Loucy (cell line): Measurements from ENCODE around the gene USHBP1.
A peak's percentile ranks its signal among the peaks of the same experiment; 100 is the strongest.

Source experiments
- H2AFZ ChIP-seq: fragments of 200-600 bp; sonication (generic); 2 replicates; pipeline ENCODE4 v1.6.0; 2016; ENCODE audit warnings: antibody characterized with exemption, mild to moderate bottlenecking, low read length, moderate library complexity
- H3F3A ChIP-seq: fragments of 200-600 bp; 2 replicates; pipeline ENCODE4 v1.6.0; 2016; ENCODE audit warnings: antibody characterized with exemption, low read depth, mild to moderate bottlenecking
- H3K27me3 ChIP-seq: fragments of 200-600 bp; sonication (generic); 2 replicates; pipeline ENCODE4 v1.6.1; 2014; ENCODE audit warnings: low read length, mild to moderate bottlenecking; ENCODE audit not compliant: insufficient read depth, poor library complexity, severe bottlenecking
- H3K36me3 ChIP-seq: fragments of 200-600 bp; sonication (generic); 2 replicates; pipeline ENCODE4 v1.6.1; 2016; ENCODE audit warnings: low read length; ENCODE audit not compliant: insufficient read depth
- H3K4me1 ChIP-seq: fragments of 200-600 bp; sonication (generic); 2 replicates; pipeline ENCODE4 v1.5.1; 2014; ENCODE audit warnings: low read length, mild to moderate bottlenecking; ENCODE audit not compliant: insufficient read depth, poor library complexity, severe bottlenecking
- H3K4me2 ChIP-seq: fragments of 200-600 bp; sonication (generic); 2 replicates; pipeline ENCODE4 v1.6.0; 2014; ENCODE audit warnings: antibody characterized with exemption, low read length, low read depth, mild to moderate bottlenecking; ENCODE audit not compliant: poor library complexity, severe bottlenecking
- H3K4me3 ChIP-seq: fragments of 200-600 bp; sonication (generic); 2 replicates; pipeline ENCODE4 v1.5.1; 2014; ENCODE audit warnings: low read length, mild to moderate bottlenecking, mixed read lengths; ENCODE audit not compliant: poor library complexity, severe bottlenecking
- H3K79me2 ChIP-seq: fragments of 200-600 bp; sonication (generic); 2 replicates; pipeline ENCODE4 v1.6.1; 2014; ENCODE audit warnings: low read length; ENCODE audit not compliant: insufficient read depth
- H3K9ac ChIP-seq: fragments of 200-600 bp; sonication (generic); 2 replicates; pipeline ENCODE4 v1.6.0; 2014; ENCODE audit warnings: mild to moderate bottlenecking, low read depth, low read length, moderate library complexity; ENCODE audit not compliant: poor library complexity, severe bottlenecking
- H3K9me2 ChIP-seq: fragments of 200-600 bp; sonication (generic); replicated peaks from 2 replicates; pipeline ENCODE4 v1.6.1; 2016; ENCODE audit warnings: low read depth, low read length, mixed read lengths
- H3K9me3 ChIP-seq: fragments of 200-600 bp; sonication (generic); 2 replicates; pipeline ENCODE4 v1.6.1; 2014; ENCODE audit warnings: mild to moderate bottlenecking, antibody characterized with exemption, low read length, low read depth; ENCODE audit not compliant: insufficient read depth
- H4K20me1 ChIP-seq: fragments of 200-600 bp; sonication (generic); 2 replicates; pipeline ENCODE4 v1.6.0; 2014; ENCODE audit warnings: antibody characterized with exemption, low read length, mild to moderate bottlenecking; ENCODE audit not compliant: insufficient read depth, poor library complexity, severe bottlenecking
- CTCF ChIP-seq: fragments of 200-600 bp; sonication (generic); conservative IDR thresholded peaks from 2 replicates; pipeline ENCODE4 v1.5.1; 2014; ENCODE audit warnings: mild to moderate bottlenecking, antibody characterized with exemption, low read length
- EZH2phosphoT487 ChIP-seq: fragments of 200-600 bp; IDR thresholded peaks from 2 replicates; pipeline ENCODE4 v1.6.1; 2018; ENCODE audit warnings: antibody characterized with exemption, mild to moderate bottlenecking, moderate library complexity, borderline replicate concordance

The USHBP1 gene

GRCh38 chr19:17209126-17210036, 55.2 kb downstream of the USHBP1 start:
- peaks cover 34% of the 10 kb centered on the region; the same call in 1 of the 2 replicates for H3K36me3 ChIP-seq
- TF ChIP-seq CTCF (no peak), EZH2phosphoT487 (no peak)
- H3K4me2 ChIP-seq: no peak overlapping the region
- peaks cover 2% of the 10 kb centered on the region for H3K4me1 ChIP-seq
- no peaks in the 10 kb centered on the region for H4K20me1 ChIP-seq
- H3K9me2 ChIP-seq: no peaks in the 10 kb centered on the region
- H3F3A ChIP-seq: no peaks in the 10 kb centered on the region
- H3K79me2 ChIP-seq: no peaks in the 10 kb centered on the region
- H3K27me3 ChIP-seq: no peaks in the 10 kb centered on the region
- no peak overlapping the region for H3K9ac ChIP-seq
- H3K9me3 ChIP-seq: no peaks in the 10 kb centered on the region
- H3K4me3 ChIP-seq: no peak overlapping the region
- no peak overlapping the region for H2AFZ ChIP-seq

- H3K79me2 ChIP-seq: no peaks in the 10 kb centered on the region
- H3K9me3 ChIP-seq: no peaks in the 10 kb centered on the region
- no peaks in the 10 kb centered on the region for H3K4me1 ChIP-seq
- H2AFZ ChIP-seq: no peak overlapping the region
- H3K4me3 ChIP-seq: no peak overlapping the region
- no peaks in the 10 kb centered on the region for H4K20me1 ChIP-seq
- no peaks in the 10 kb centered on the region for H3K27me3 ChIP-seq
- no peaks in the 10 kb centered on the region for H3K9me2 ChIP-seq
- no peak overlapping the region for H3K4me2 ChIP-seq
- H3K36me3 ChIP-seq: peaks cover 43% of the 10 kb centered on the region; the same call in 1 of the 2 replicates
- no peak overlapping the region for H3K9ac ChIP-seq
- no peaks in the 10 kb centered on the region for H3F3A ChIP-seq
- TF ChIP-seq CTCF (no peak), EZH2phosphoT487 (no peak)
Measured at GRCh38 chr19:17206736-17207581, 57.6 kb downstream of the USHBP1 start.

GRCh38 chr19:17205237-17206140, 59.1 kb downstream of the USHBP1 start:
- Histone ChIP-seq H3K79me2 (no peaks in the 10 kb centered on the region), H3F3A (no peaks in the 10 kb centered on the region), H3K4me1 (no peaks in the 10 kb centered on the region), H3K4me2 (no peak overlapping the region), H3K9me3 (no peaks in the 10 kb centered on the region), H3K27me3 (no peaks in the 10 kb centered on the region), H3K9me2 (no peaks in the 10 kb centered on the region), H3K9ac (no peak overlapping the region), H4K20me1 (no peaks in the 10 kb centered on the region), H3K4me3 (no peak overlapping the region), H2AFZ (no peak overlapping the region), H3K36me3 (peaks cover 47% of the 10 kb centered on the region; the same call in 1 of the 2 replicates)
- TF ChIP-seq CTCF: peak; percentile 77
- TF ChIP-seq EZH2phosphoT487: no peak
